Measurements from ENCODE around the gene CCT6B. TPM values are rescaled to one million over a fixed set of nuclear protein-coding genes. Genes with fewer than 3 reads are reported as not detected.

CCT6B gene, protein sequence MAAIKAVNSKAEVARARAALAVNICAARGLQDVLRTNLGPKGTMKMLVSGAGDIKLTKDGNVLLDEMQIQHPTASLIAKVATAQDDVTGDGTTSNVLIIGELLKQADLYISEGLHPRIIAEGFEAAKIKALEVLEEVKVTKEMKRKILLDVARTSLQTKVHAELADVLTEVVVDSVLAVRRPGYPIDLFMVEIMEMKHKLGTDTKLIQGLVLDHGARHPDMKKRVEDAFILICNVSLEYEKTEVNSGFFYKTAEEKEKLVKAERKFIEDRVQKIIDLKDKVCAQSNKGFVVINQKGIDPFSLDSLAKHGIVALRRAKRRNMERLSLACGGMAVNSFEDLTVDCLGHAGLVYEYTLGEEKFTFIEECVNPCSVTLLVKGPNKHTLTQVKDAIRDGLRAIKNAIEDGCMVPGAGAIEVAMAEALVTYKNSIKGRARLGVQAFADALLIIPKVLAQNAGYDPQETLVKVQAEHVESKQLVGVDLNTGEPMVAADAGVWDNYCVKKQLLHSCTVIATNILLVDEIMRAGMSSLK
- total RNA-seq (2022; extraction: Qiagen RNA extraction), result 1.1 to 2.3 TPM (median 1.5 TPM) in 5 replicates

DNA sequence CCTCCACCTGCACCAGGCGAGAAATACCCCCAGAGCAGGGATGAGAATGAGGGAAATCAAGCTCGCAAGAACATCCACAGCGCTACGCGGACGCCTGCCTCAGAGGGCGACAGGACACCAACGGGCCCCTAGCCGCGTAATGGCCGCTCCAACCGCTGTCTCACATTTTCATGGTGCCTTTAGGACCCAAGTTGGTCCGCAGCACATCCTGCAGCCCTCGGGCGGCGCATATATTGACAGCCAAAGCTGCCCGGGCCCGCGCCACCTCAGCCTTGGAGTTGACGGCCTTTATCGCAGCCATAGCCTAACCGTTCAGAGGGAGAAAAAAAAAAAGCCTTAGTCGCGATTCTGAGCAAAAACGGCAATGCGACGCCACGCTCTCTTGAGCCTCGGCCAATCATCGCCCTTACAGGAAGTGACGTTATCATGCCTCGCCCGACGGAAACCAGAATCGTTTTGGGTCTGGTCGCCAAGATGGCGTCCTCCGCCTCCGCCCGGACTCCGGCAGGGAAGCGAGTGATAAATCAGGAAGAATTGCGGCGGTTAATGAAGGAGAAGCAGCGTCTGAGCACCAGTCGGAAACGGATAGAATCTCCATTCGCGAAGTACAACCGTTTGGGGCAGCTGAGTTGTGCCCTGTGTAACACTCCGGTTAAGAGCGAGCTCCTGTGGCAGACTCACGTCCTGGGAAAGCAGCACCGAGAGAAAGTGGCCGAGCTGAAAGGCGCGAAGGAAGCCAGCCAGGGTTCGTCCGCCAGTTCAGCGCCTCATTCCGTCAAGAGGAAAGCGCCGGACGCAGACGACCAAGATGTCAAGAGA is at the start of gene CCT6B, which contains the start of gene ZNF830:
CCT6B (minus strand) TSS at position 368 of the 819 bp plus-strand sequence; CDS start at position 301, 67 bp downstream.
ZNF830 (plus strand) TSS at position 448 of the 819 bp plus-strand sequence; CDS start at position 475, 27 bp downstream.

DNA sequence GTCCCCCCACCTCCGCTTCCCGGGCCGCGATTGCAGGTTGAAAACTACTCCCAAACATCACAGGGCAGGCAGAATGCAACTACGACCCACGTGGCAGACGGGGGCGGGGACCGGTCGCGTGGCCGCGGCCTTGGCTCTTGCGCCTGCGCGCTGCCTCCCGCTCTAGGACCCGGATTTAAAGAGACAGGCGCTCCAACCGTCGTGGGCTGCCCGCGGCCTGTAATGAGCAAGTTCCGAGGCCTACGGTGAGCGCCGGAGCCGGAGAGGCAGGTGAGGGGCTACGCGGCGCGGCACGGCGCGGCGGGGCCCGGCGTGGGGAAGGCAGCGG is 19.1 kb upstream of the CCT6B start, which contains the start of gene LIG3:
LIG3 (plus strand) TSS at position 160 of the 328 bp plus-strand sequence. CDS start 2,494 bp downstream, outside the sequence.

Other genes with a start within 250 kb of the CCT6B start
- 13.5 to 17.7 TPM (median 13.9 TPM) in 5 replicates for gene ZNF830, start 80 bp upstream of the CCT6B start, total RNA-seq (2022; extraction: Qiagen RNA extraction)
- 14.1 to 23.5 TPM (median 17.2 TPM) in 5 replicates for gene LIG3, start 19.1 kb upstream of the CCT6B start, total RNA-seq (2022; extraction: Qiagen RNA extraction)
- gene RFFL, start 102.2 kb upstream of the CCT6B start, total RNA-seq (2022; extraction: Qiagen RNA extraction), result 42.4 to 54.1 TPM (median 52.2 TPM) in 5 replicates
- gene RAD51D, start 158.4 kb upstream of the CCT6B start, total RNA-seq (2022; extraction: Qiagen RNA extraction), result 26.6 to 31.1 TPM (median 30.1 TPM) in 5 replicates
- 0.06 to 0.16 TPM (median 0.08 TPM) in 5 replicates for gene FNDC8, start 160.2 kb upstream of the CCT6B start, total RNA-seq (2022; extraction: Qiagen RNA extraction)
- 34.2 to 36.1 TPM (median 35.4 TPM) in 5 replicates for gene NLE1, start 180.8 kb upstream of the CCT6B start, total RNA-seq (2022; extraction: Qiagen RNA extraction)
- gene UNC45B, start 186.4 kb upstream of the CCT6B start, total RNA-seq (2022; extraction: Qiagen RNA extraction), result not detected in 5 replicates
- gene SLC35G3, start 232.9 kb upstream of the CCT6B start, total RNA-seq (2022; extraction: Qiagen RNA extraction), result not detected in 5 replicates